CMK (cell line): ENCODE measurements around the gene IFI16.

Experiments used
- DNase-seq: peaks from one replicate; pipeline ENCODE4 v3.0.0-alpha.2; 2010; ENCODE audit warnings: low read depth

The IFI16 gene

GRCh38 chr1:159066108-159066507 is 56.4 kb downstream of the IFI16 start:
- no peak for DNase-seq

DNA sequence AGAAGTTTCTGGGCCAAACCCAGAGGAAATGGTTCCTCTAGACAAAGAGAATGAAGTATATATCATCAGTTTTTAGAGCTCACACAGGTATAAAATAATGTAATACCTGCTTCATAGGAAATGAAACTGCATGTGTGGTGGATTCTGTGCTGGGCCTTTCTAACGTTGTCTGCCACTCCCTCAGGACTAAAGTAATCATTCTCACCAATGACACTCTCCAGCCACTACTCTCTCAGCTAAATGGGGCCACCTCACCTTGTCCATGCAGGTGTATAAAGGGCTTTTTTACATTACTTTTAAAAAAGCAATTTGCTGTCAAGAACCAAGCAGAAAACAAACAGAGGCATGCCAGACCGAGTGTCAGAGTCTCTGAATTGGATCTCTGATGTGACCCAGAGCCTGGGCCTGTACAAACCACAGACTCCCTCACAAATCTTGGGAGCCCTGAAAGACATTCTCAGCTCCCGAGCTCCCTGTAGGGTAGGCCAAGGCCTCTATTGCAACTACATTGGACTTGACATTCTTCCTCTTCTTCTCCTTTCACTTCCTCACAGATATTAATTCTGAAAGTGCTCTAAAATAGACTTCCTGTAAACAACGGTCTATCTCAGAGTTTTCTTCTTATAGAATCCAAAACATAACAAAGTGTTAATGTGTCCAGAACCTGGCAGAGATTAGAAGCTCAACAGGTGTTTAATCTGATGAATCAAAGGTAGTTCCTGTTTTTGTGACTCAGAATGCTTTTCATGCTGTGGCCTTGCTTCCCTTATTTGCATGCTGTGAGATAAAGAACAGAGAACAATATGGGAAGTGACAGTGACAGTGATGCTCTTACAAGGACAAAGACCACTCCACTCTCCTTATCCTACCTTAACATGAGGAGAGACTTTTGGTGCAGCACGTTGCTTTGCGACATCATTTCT is 58.3 kb downstream of the IFI16 start:
- DNase-seq, result no peak

- no peak for DNase-seq
Measured at GRCh38 chr1:159068886-159069285, 59.2 kb downstream of the IFI16 start.

- peak; percentile 40 for DNase-seq
Measured at GRCh38 chr1:159071970-159072582, 62.4 kb downstream of the IFI16 start.

DNA sequence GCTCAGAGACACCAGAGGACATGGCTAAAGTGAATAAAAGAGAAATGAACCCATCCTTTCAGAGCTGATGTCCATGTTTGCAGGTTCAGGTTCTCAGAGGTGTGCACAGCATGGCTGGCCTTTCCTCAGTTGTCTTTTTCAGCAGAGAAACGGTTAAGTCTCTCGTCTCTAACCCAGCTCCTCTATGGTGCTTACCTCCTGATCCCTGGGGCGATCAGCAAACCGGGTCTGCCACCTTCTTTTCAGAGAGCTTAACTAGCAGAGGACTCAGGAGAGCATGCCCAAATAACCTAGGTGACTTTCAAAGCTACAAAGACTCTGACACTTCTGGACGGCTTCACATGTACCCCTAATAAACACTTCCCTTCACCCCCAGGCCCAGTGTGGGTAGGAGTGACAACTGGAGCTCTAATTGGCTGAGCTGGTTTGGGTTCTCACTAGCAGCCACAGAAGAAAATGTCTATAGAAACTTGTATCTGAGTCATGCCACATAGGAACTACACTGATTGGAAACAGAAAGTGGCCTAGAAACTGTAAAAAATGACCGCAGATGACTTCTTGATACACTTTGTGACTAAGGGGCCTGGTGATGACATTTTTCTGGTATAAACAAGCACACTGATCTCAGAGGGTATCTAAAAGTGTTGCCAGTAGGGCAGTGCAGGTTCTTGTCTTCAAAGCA is 66.9 kb downstream of the IFI16 start, which contains the start of gene AIM2:
AIM2 (minus strand) TSS at position 329 of the 682 bp plus-strand sequence. CDS start 3,267 bp downstream, outside the sequence.
- DNase-seq, result no peak

- no peak for DNase-seq
Measured at GRCh38 chr1:159077120-159077961, 67.6 kb downstream of the IFI16 start.

DNA sequence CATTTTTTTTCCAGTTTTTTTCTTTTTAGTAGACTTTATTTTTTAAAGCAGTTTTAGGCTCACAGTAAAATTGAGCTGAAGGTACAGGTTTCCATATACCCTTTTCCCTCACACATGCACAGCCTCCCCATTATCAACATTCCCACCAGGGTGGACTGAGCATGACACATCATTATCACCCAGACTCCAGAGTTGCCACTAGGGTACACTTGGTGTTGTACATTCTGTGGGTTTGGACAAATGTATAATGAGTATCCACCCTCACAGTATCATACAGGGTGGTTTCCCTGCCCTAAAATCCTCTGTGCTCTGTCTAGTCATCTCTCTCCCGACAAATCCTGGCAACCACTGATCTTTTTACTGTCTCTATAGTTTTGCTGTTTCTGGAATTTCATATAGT is 69.8 kb downstream of the IFI16 start:
- DNase-seq, result no peak

DNA sequence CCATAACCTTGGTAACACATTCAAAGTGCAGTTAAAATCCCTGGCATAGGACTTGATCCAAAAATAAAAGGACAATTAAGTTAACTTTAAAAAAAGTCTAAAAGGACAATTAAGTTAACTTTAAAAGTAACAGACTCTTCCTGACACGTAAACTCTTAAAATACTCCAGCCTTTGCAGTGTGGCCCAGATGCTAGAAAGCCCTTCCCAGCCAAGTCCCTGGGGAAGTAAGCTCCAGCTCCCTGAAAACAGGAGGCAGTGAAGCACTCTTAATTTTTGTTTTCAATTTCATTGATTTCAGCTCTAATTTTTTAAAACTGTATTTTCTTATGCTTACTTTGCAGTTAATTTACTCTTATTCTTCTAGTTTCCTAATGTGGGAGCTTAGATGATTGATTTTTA is 71.9 kb downstream of the IFI16 start:
- DNase-seq, result no peak

- DNase-seq, result no peak
Measured at GRCh38 chr1:159083013-159083412, 73.3 kb downstream of the IFI16 start.

- DNase-seq, result no peak
Measured at GRCh38 chr1:159084152-159084551, 74.4 kb downstream of the IFI16 start.

DNA sequence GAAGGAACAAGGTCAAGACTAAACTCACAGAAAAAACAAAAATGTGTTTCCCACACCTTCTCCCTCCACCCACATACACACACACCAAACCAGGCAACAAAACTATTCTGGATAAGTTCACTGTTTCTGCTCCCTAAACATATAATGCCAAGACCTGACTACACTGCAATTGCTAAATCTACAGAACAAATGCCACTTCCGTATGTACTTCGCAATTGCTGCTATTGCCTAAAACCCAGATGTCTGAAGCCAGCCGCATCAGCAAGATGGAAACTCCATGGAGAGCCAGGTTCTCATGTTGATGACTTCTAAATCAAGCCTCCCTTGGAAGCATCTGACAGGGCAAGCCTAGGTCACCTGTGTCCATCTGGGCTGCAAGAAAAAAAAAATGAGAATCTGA is 75.2 kb downstream of the IFI16 start:
- no peak for DNase-seq

DNA sequence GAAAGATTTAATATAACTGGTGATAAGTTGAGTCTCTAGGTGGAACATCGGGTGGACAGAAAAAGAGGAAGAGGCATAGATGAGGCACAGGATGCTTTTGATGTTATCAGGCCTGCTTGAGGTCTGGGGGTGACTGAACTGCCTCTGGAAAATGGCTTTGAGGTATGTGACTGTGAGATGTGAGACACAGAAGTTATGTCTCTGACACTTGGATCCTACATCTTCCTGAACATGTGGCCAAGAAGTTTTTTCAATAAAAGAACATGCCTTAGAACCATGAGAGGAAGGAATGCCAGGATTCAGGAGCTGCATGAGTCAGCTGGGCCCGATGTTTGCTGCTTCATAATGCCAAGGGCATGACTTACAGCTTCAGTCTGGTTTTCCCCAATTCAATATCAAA is 78.3 kb downstream of the IFI16 start:
- no peak for DNase-seq

DNA sequence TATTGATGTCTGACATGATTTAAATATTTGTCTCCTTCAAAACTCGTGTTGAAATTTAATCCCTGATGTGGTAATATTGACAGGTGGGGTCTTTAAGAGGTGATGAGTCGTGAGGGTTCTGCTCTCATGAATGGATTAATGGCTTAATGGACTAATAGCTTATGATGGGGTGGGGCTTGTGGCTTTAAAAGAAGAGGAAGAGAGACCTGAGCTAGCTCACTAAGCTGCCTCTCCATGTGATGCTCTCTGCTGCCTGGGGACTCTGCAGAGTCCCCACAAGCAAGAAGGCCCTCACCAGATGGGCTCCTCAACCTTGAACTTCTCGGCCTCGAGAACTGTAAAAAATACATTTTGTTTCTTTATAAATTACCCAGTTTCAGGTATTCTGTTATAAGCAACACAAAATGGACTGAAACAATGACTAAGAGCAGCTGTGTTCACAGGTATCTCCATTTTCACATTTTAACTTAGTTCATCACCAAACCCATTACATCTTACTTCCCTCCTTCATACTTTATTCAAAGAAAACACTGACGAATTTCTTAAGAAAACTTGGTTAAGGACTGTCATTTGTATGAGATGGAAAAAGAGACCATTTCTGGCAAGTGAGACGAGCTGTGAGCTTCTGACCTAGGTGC is 79.0 kb downstream of the IFI16 start:
- no peak for DNase-seq

DNA sequence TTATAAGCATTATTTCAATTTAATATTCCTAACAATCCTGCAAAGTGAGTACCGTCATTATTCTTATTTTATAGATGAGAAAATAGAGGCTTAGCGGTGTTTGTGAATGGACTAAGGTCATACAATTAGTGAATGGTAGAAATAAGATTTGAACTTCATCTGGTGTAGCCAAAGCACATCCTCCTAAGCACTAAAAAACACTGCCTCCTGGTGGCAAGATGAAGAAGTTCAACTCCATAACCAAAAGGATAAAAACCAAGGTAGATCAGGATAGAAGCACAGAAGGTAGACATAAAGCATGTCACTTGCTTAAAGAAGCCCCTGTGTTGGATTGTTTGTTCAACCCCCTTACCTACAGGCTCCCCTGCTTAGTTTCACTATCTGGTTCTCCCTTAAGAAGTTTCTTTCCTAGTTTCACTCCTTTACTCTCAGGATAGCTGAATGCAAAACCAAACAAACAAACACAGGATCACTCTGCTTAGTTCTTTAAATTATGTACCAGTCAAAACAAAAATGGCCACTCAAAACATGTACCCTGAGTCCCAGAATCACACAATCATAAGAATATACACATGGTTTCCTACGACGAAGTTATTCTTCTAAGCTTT is 79.6 kb downstream of the IFI16 start:
- no peak for DNase-seq

DNA sequence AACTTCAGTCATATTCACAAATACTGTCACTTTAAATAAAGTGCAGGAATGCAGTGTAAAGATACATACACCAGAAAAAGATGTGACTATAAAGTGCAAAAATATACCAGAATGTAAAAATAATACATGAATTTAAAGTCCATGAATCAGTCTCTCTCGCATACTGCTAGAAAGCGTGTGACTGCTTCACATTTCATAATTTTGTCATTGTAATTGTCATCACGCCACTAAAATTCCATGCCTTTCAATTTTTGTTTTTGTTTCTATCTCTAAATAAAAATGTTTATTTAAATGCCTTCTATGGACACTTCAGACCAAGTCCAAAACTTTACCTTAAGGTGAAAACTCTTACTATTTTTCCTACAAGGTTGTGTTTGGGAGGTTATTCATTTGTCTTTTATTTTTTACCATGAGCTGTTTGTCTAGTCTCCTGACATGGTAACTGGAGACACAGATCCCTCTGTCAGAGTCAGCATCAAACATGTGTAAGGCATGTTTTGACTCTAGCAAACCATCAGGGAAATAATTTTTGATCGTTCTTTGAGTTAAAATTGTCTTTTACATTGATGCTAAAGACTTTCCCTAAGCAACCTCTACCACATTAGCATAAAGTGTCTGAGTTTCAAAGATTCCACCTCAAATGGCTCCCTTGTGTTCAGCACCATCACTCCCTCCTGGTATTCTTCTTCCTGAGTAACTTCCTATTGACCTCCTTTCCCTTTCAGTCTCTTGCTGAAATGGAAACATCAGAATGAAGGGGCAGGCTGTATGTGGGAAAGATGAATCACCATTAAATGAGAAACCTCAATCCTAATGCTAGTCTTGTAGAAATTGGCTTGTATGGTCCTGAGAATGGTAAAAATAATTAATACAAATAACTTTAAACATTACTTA is 80.8 kb downstream of the IFI16 start:
- DNase-seq, result no peak

- DNase-seq, result no peak
Measured at GRCh38 chr1:159091180-159091560, 81.5 kb downstream of the IFI16 start.

DNA sequence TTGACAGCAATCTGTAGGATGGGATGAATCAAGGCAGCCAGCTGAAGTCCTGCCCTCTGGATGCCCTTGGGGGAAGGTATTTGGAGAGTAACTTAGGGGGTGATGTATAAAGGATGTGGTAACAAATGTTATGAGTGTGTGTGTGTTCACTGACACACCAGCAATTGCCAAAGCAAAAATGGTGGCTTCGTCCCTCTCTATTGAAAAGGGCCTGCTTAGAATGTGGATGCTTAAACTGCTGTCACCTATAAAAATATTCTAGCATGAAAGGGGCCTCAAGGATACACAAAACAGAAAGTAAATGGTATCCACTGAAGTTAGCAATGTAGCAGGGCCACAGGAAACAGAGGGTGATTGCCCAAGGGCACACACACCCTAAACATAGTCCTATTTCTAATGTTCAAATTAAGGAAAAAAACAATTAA is 81.9 kb downstream of the IFI16 start:
- DNase-seq, result no peak

GRCh38 chr1:159092036-159092760 is 82.5 kb downstream of the IFI16 start:
- no peak for DNase-seq

DNA sequence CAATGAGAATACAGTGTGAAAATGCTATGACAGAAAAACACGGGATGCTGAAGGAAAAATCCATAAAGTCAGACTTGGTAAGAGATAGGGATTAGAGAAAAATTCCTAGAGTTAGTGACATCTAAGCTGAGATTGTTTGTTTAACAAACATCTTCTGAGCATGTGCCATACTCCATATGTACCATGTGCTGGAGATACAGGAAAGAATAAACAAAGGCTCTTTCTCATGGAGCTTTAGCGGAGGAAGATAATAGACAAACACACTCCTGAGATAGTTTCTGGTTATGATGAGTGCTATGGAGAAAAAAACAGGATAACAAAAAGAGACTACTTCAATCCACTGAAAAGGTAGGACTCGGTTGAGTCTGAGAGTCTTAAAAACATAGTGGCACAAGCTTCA is 88.9 kb downstream of the IFI16 start:
- DNase-seq, result no peak
